ENCODE measurements around the gene NRBP1.

- TF ChIP-seq, protein P1, sequence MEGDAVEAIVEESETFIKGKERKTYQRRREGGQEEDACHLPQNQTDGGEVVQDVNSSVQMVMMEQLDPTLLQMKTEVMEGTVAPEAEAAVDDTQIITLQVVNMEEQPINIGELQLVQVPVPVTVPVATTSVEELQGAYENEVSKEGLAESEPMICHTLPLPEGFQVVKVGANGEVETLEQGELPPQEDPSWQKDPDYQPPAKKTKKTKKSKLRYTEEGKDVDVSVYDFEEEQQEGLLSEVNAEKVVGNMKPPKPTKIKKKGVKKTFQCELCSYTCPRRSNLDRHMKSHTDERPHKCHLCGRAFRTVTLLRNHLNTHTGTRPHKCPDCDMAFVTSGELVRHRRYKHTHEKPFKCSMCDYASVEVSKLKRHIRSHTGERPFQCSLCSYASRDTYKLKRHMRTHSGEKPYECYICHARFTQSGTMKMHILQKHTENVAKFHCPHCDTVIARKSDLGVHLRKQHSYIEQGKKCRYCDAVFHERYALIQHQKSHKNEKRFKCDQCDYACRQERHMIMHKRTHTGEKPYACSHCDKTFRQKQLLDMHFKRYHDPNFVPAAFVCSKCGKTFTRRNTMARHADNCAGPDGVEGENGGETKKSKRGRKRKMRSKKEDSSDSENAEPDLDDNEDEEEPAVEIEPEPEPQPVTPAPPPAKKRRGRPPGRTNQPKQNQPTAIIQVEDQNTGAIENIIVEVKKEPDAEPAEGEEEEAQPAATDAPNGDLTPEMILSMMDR (IDR thresholded peaks at IDR 0.05) = no peak
- no peak for TF ChIP-seq POLR2A (IDR thresholded peaks at IDR 0.05)
- TF ChIP-seq POLR2AphosphoS5 (IDR thresholded peaks at IDR 0.05) = no peak
These were observed 6.7 kb upstream of the NRBP1 start for GRCh38 chr2:27421660-27422250.
